Liver (tissue), 3 donors: ENCODE measurements around the gene HOXB3.

Source experiments
- ATF3 ChIP-seq: IDR thresholded peaks from 2 replicates; pipeline ENCODE4 v1.6.1; 2016; ENCODE audit warnings: antibody characterized with exemption
- GABPA ChIP-seq, 2 donors: IDR thresholded peaks in 1 of 2; conservative IDR thresholded peaks in 1 of 2; 2 replicates each; pipeline ENCODE4 v1.6.1; 2016; ENCODE audit warnings: antibody characterized with exemption in 2 of 2, mild to moderate bottlenecking in 1 of 2, moderate library complexity in 1 of 2
- JUND ChIP-seq, 2 donors: IDR thresholded peaks; 2 replicates each; pipeline ENCODE4 v1.6.1; 2016; ENCODE audit warnings: antibody characterized with exemption in 2 of 2
- MAX ChIP-seq: IDR thresholded peaks from 2 replicates; pipeline ENCODE4 v1.6.1; 2016; ENCODE audit warnings: antibody characterized with exemption
- REST ChIP-seq: IDR thresholded peaks from 2 replicates; pipeline ENCODE4 v1.6.1; 2016; ENCODE audit warnings: antibody characterized with exemption, mild to moderate bottlenecking
- RXRA ChIP-seq, 2 donors: IDR thresholded peaks; 2 replicates each; pipeline ENCODE4 v1.6.1; 2017 to 2018; ENCODE audit warnings: antibody characterized with exemption in 2 of 2, mild to moderate bottlenecking in 1 of 2
- SP1 ChIP-seq: IDR thresholded peaks from 2 replicates; pipeline ENCODE4 v1.6.1; 2018; ENCODE audit warnings: antibody characterized with exemption, mild to moderate bottlenecking
- TAF1 ChIP-seq: conservative IDR thresholded peaks from 2 replicates; pipeline ENCODE4 v1.6.1; 2016; ENCODE audit warnings: antibody characterized with exemption, mild to moderate bottlenecking
- TF ChIP-seq, protein P1 (sequence below): fragments of 150-350 bp; IDR thresholded peaks from 2 replicates; pipeline ENCODE4 v1.5.1; 2017; ENCODE audit warnings: improper control_type of control experiment, low read depth, low read length; ENCODE audit not compliant: missing input control
- TF ChIP-seq, protein P2 (sequence below): IDR thresholded peaks from 2 replicates; pipeline ENCODE4 v1.6.1; 2016; ENCODE audit warnings: antibody characterized with exemption
- donor health status: healthy.
- donor health status: healthy.

DNA sequence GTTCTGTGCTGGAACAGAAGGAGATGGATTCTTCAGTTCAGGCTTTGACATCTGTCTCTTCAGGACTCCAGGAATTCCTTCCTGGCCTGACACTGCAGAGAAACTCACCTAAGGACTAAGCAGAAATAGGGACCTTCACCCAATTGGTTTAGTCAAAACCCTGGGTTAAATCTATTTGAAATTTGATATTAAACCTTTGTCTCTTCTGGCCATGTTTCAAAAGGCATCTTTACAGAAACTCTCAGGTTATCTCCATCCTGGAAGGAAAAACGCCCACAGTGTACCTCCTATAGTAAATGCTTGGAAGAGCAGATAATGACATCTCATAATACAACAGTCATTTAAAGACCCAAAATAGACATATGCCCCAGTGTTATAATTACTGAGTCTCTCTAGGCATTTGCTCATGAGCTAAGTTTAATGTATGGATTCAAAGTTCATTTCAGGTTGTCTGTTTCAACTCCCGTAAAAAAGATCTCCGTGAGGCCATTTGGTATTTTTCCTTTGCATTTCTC lies 6.3 kb downstream of the HOXB3 start:
- TF ChIP-seq, protein P1, sequence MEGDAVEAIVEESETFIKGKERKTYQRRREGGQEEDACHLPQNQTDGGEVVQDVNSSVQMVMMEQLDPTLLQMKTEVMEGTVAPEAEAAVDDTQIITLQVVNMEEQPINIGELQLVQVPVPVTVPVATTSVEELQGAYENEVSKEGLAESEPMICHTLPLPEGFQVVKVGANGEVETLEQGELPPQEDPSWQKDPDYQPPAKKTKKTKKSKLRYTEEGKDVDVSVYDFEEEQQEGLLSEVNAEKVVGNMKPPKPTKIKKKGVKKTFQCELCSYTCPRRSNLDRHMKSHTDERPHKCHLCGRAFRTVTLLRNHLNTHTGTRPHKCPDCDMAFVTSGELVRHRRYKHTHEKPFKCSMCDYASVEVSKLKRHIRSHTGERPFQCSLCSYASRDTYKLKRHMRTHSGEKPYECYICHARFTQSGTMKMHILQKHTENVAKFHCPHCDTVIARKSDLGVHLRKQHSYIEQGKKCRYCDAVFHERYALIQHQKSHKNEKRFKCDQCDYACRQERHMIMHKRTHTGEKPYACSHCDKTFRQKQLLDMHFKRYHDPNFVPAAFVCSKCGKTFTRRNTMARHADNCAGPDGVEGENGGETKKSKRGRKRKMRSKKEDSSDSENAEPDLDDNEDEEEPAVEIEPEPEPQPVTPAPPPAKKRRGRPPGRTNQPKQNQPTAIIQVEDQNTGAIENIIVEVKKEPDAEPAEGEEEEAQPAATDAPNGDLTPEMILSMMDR, result no peak
- TF ChIP-seq RXRA (IDR thresholded peaks at IDR 0.05) (no peak), MAX (no peak), REST (no peak), JUND (IDR thresholded peaks at IDR 0.05) (no peak), ATF3 (no peak), GABPA (IDR thresholded peaks at IDR 0.05 in 1 of 2, conservative IDR thresholded peaks at IDR 0.05 in 1 of 2) (no peak), SP1 (no peak), TAF1 (no peak)
- TF ChIP-seq, protein P2, sequence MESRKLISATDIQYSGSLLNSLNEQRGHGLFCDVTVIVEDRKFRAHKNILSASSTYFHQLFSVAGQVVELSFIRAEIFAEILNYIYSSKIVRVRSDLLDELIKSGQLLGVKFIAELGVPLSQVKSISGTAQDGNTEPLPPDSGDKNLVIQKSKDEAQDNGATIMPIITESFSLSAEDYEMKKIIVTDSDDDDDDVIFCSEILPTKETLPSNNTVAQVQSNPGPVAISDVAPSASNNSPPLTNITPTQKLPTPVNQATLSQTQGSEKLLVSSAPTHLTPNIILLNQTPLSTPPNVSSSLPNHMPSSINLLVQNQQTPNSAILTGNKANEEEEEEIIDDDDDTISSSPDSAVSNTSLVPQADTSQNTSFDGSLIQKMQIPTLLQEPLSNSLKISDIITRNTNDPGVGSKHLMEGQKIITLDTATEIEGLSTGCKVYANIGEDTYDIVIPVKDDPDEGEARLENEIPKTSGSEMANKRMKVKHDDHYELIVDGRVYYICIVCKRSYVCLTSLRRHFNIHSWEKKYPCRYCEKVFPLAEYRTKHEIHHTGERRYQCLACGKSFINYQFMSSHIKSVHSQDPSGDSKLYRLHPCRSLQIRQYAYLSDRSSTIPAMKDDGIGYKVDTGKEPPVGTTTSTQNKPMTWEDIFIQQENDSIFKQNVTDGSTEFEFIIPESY, result no peak
